Loucy (cell line): ENCODE data around the gene TRIM52.

ENCODE experiments used
- H2AFZ ChIP-seq: fragments of 200-600 bp; sonication (generic); 2 replicates; pipeline ENCODE4 v1.6.0; 2016; ENCODE audit warnings: antibody characterized with exemption, mild to moderate bottlenecking, low read length, moderate library complexity
- H3F3A ChIP-seq: fragments of 200-600 bp; 2 replicates; pipeline ENCODE4 v1.6.0; 2016; ENCODE audit warnings: antibody characterized with exemption, low read depth, mild to moderate bottlenecking
- H3K27me3 ChIP-seq: fragments of 200-600 bp; sonication (generic); 2 replicates; pipeline ENCODE4 v1.6.1; 2014; ENCODE audit warnings: low read length, mild to moderate bottlenecking; ENCODE audit not compliant: insufficient read depth, poor library complexity, severe bottlenecking
- H3K36me3 ChIP-seq: fragments of 200-600 bp; sonication (generic); 2 replicates; pipeline ENCODE4 v1.6.1; 2016; ENCODE audit warnings: low read length; ENCODE audit not compliant: insufficient read depth
- H3K4me1 ChIP-seq: fragments of 200-600 bp; sonication (generic); 2 replicates; pipeline ENCODE4 v1.5.1; 2014; ENCODE audit warnings: low read length, mild to moderate bottlenecking; ENCODE audit not compliant: insufficient read depth, poor library complexity, severe bottlenecking
- H3K4me2 ChIP-seq: fragments of 200-600 bp; sonication (generic); 2 replicates; pipeline ENCODE4 v1.6.0; 2014; ENCODE audit warnings: antibody characterized with exemption, low read length, low read depth, mild to moderate bottlenecking; ENCODE audit not compliant: poor library complexity, severe bottlenecking
- H3K4me3 ChIP-seq: fragments of 200-600 bp; sonication (generic); 2 replicates; pipeline ENCODE4 v1.5.1; 2014; ENCODE audit warnings: low read length, mild to moderate bottlenecking, mixed read lengths; ENCODE audit not compliant: poor library complexity, severe bottlenecking
- H3K79me2 ChIP-seq: fragments of 200-600 bp; sonication (generic); 2 replicates; pipeline ENCODE4 v1.6.1; 2014; ENCODE audit warnings: low read length; ENCODE audit not compliant: insufficient read depth
- H3K9ac ChIP-seq: fragments of 200-600 bp; sonication (generic); 2 replicates; pipeline ENCODE4 v1.6.0; 2014; ENCODE audit warnings: mild to moderate bottlenecking, low read depth, low read length, moderate library complexity; ENCODE audit not compliant: poor library complexity, severe bottlenecking
- H3K9me2 ChIP-seq: fragments of 200-600 bp; sonication (generic); replicated peaks from 2 replicates; pipeline ENCODE4 v1.6.1; 2016; ENCODE audit warnings: low read depth, low read length, mixed read lengths
- H3K9me3 ChIP-seq: fragments of 200-600 bp; sonication (generic); 2 replicates; pipeline ENCODE4 v1.6.1; 2014; ENCODE audit warnings: mild to moderate bottlenecking, antibody characterized with exemption, low read length, low read depth; ENCODE audit not compliant: insufficient read depth
- H4K20me1 ChIP-seq: fragments of 200-600 bp; sonication (generic); 2 replicates; pipeline ENCODE4 v1.6.0; 2014; ENCODE audit warnings: antibody characterized with exemption, low read length, mild to moderate bottlenecking; ENCODE audit not compliant: insufficient read depth, poor library complexity, severe bottlenecking
- CTCF ChIP-seq: fragments of 200-600 bp; sonication (generic); conservative IDR thresholded peaks from 2 replicates; pipeline ENCODE4 v1.5.1; 2014; ENCODE audit warnings: mild to moderate bottlenecking, antibody characterized with exemption, low read length
- EZH2phosphoT487 ChIP-seq: fragments of 200-600 bp; IDR thresholded peaks from 2 replicates; pipeline ENCODE4 v1.6.1; 2018; ENCODE audit warnings: antibody characterized with exemption, mild to moderate bottlenecking, moderate library complexity, borderline replicate concordance

Gene TRIM52

GRCh38 chr5:181221792-181222629, 38.9 kb downstream of the TRIM52 start:
- Histone ChIP-seq H2AFZ (no peak overlapping the region), H3K36me3 (no peaks in the 10 kb centered on the region), H3K9me3 (no peaks in the 10 kb centered on the region), H4K20me1 (no peaks in the 10 kb centered on the region), H3F3A (peaks cover 5% of the 10 kb centered on the region; the same call in 1 of the 2 replicates), H3K4me1 (peaks cover 20% of the 10 kb centered on the region), H3K27me3 (no peaks in the 10 kb centered on the region), H3K79me2 (peaks cover 16% of the 10 kb centered on the region; the same call in 1 of the 2 replicates), H3K4me2 (peak overlapping the region; percentile 75), H3K9me2 (no peaks in the 10 kb centered on the region), H3K4me3 (peak overlapping the region; percentile 96), H3K9ac (peak overlapping the region; percentile 98)
- TF ChIP-seq CTCF (no peak), EZH2phosphoT487 (no peak)

- peak overlapping the region; percentile 98 for H3K9ac ChIP-seq
- peaks cover 20% of the 10 kb centered on the region for H3K4me1 ChIP-seq
Measured at GRCh38 chr5:181221105-181221791, 39.7 kb downstream of the TRIM52 start.

GRCh38 chr5:181220178-181220515, 40.8 kb downstream of the TRIM52 start:
- Histone ChIP-seq H3F3A (peaks cover 5% of the 10 kb centered on the region; the same call in 1 of the 2 replicates), H3K9ac (no peak overlapping the region), H3K9me2 (no peaks in the 10 kb centered on the region), H3K4me1 (peaks cover 13% of the 10 kb centered on the region), H3K4me3 (no peak overlapping the region), H3K27me3 (no peaks in the 10 kb centered on the region), H3K79me2 (peaks cover 12% of the 10 kb centered on the region; the same call in 1 of the 2 replicates), H3K36me3 (no peaks in the 10 kb centered on the region), H3K4me2 (no peak overlapping the region), H2AFZ (no peak overlapping the region), H3K9me3 (no peaks in the 10 kb centered on the region), H4K20me1 (no peaks in the 10 kb centered on the region)
- TF ChIP-seq EZH2phosphoT487 (no peak), CTCF (no peak)

More at GRCh38 chr5:181221105-181221791, 39.7 kb downstream of the TRIM52 start:
- Histone ChIP-seq H3K27me3 (no peaks in the 10 kb centered on the region), H3K79me2 (peaks cover 16% of the 10 kb centered on the region; the same call in 1 of the 2 replicates), H3F3A (peaks cover 5% of the 10 kb centered on the region; the same call in 1 of the 2 replicates), H3K4me2 (peak overlapping the region; percentile 75), H3K4me3 (peak overlapping the region; percentile 96), H3K9me3 (no peaks in the 10 kb centered on the region), H3K36me3 (no peaks in the 10 kb centered on the region), H4K20me1 (no peaks in the 10 kb centered on the region), H3K9me2 (no peaks in the 10 kb centered on the region), H2AFZ (no peak overlapping the region)
- TF ChIP-seq EZH2phosphoT487 = no peak
- no peak for TF ChIP-seq CTCF
